HEK293 (cell line): ENCODE measurements around the gene DHDH.
A peak's percentile ranks its signal among the peaks of the same experiment; 100 is the strongest.

Experiments used
- CTCF ChIA-PET: fragments of 350-600 bp; formaldehyde crosslinking; extraction: SDS; loops from one replicate; lab custom pipeline; 2021; ENCODE audit warnings: antibody characterized with exemption; lab: Yijun Ruan, JAX
- POLR2A ChIA-PET: fragments of 300-600 bp; formaldehyde crosslinking; extraction: SDS; loops from one replicate; lab custom pipeline; 2020; ENCODE audit warnings: antibody characterized with exemption, inconsistent platforms; lab: Yijun Ruan, JAX
- H3K27ac ChIP-seq: fragments of 200-500 bp; sonication (Bioruptor generic); 2 replicates; pipeline ENCODE4 v1.5.1; 2014; ENCODE audit warnings: low read depth, low read length, control low read depth, inconsistent platforms; ENCODE audit errors: extremely low read depth
- H3K36me3 ChIP-seq, 2 experiments: fragments of 200-500 bp in 1 of 2; sonication (Bioruptor generic) in 1 of 2; 1 replicate in 1 of 2; 2 replicates in 1 of 2; pipeline ENCODE4 v1.5.1; 2014 to 2017; ENCODE audit warnings: inconsistent platforms in 2 of 2, low read length in 2 of 2; ENCODE audit not compliant: control insufficient read depth in 2 of 2, insufficient read depth in 1 of 2
- H3K4me1 ChIP-seq: fragments of 200-500 bp; sonication (Bioruptor generic); 2 replicates; pipeline ENCODE4 v1.5.1; 2014; ENCODE audit warnings: mild to moderate bottlenecking, low read length, inconsistent platforms; ENCODE audit not compliant: control insufficient read depth, insufficient read depth
- H3K4me3 ChIP-seq: 2 replicates; pipeline ENCODE4 v1.5.1; 2011; ENCODE audit warnings: low read depth, mild to moderate bottlenecking, control low read depth, low read length, moderate library complexity
- H3K9me3 ChIP-seq: fragments of 200-500 bp; sonication (Bioruptor generic); 2 replicates; pipeline ENCODE4 v1.5.1; 2014; ENCODE audit warnings: low read depth, low read length, inconsistent platforms; ENCODE audit not compliant: control insufficient read depth, insufficient read depth
- EGR2 ChIP-seq: fragments of 450-650 bp; formaldehyde crosslinking; IDR thresholded peaks from 2 replicates; pipeline ENCODE4 v1.5.1; 2016; ENCODE audit warnings: low read depth, missing biosample characterization, missing genetic modification characterization
- ELK4 ChIP-seq: IDR thresholded peaks from 2 replicates; pipeline ENCODE4 v1.6.1; 2011; ENCODE audit warnings: mild to moderate bottlenecking, low read depth, low read length, borderline replicate concordance
- HOXD13 ChIP-seq: sonication (generic); formaldehyde crosslinking; IDR thresholded peaks from 2 replicates; pipeline ENCODE4 v1.8.0; 2022; ENCODE audit warnings: missing genetic modification reagents, borderline replicate concordance
- SP2 ChIP-seq: fragments of 450-650 bp; formaldehyde crosslinking; IDR thresholded peaks from 2 replicates; pipeline ENCODE4 v1.5.1; 2016; ENCODE audit warnings: missing biosample characterization, missing genetic modification characterization
- SP3 ChIP-seq: fragments of 450-650 bp; formaldehyde crosslinking; IDR thresholded peaks from 2 replicates; pipeline ENCODE4 v1.5.1; 2016; ENCODE audit warnings: missing biosample characterization, missing genetic modification characterization
- ZFHX2 ChIP-seq: fragments of 450-650 bp; formaldehyde crosslinking; conservative IDR thresholded peaks from 2 replicates; pipeline ENCODE4 v1.5.1; 2016; ENCODE audit warnings: missing biosample characterization, missing genetic modification characterization
- ZFP3 ChIP-seq: fragments of 450-650 bp; formaldehyde crosslinking; IDR thresholded peaks from 2 replicates; pipeline ENCODE4 v1.5.1; 2016; ENCODE audit warnings: low read depth, missing biosample characterization, missing genetic modification characterization
- ZNF146 ChIP-seq: fragments of 450-650 bp; formaldehyde crosslinking; IDR thresholded peaks from 2 replicates; pipeline ENCODE4 v1.5.1; 2016; ENCODE audit warnings: missing biosample characterization, missing genetic modification characterization
- ZNF248 ChIP-seq: fragments of 450-650 bp; formaldehyde crosslinking; IDR thresholded peaks from 2 replicates; pipeline ENCODE4 v1.5.1; 2017; ENCODE audit warnings: missing biosample characterization, missing genetic modification characterization
- ZNF266 ChIP-seq: fragments of 450-650 bp; formaldehyde crosslinking; IDR thresholded peaks from 2 replicates; pipeline ENCODE4 v1.5.1; 2016; ENCODE audit warnings: missing biosample characterization, missing genetic modification characterization, low read depth
- ZNF324 ChIP-seq: fragments of 450-650 bp; formaldehyde crosslinking; IDR thresholded peaks from 2 replicates; pipeline ENCODE4 v1.5.1; 2016; ENCODE audit warnings: missing biosample characterization, missing genetic modification characterization
- ZNF37A ChIP-seq: fragments of 450-650 bp; IDR thresholded peaks from 2 replicates; pipeline ENCODE4 v1.5.1; 2018; ENCODE audit warnings: missing biosample characterization, missing genetic modification characterization
- ZNF404 ChIP-seq: fragments of 450-650 bp; formaldehyde crosslinking; IDR thresholded peaks from 2 replicates; pipeline ENCODE4 v1.5.1; 2017; ENCODE audit warnings: missing biosample characterization, missing genetic modification characterization
- ZNF600 ChIP-seq: fragments of 450-650 bp; formaldehyde crosslinking; IDR thresholded peaks from 2 replicates; pipeline ENCODE4 v1.5.1; 2016; ENCODE audit warnings: missing biosample characterization, missing genetic modification characterization
- ZNF654 ChIP-seq: fragments of 450-650 bp; formaldehyde crosslinking; IDR thresholded peaks from 2 replicates; pipeline ENCODE4 v1.5.1; 2016; ENCODE audit warnings: low read depth, missing biosample characterization, missing genetic modification characterization
- ZNF670 ChIP-seq: fragments of 450-650 bp; formaldehyde crosslinking; IDR thresholded peaks from 2 replicates; pipeline ENCODE4 v1.5.1; 2016; ENCODE audit warnings: missing biosample characterization, missing genetic modification characterization, low read depth
- ZNF777 ChIP-seq: fragments of 450-650 bp; formaldehyde crosslinking; IDR thresholded peaks from 2 replicates; pipeline ENCODE4 v1.5.1; 2017; ENCODE audit warnings: missing biosample characterization, missing genetic modification characterization, borderline replicate concordance
- ZNF830 ChIP-seq: fragments of 450-650 bp; IDR thresholded peaks from 2 replicates; pipeline ENCODE4 v1.5.0; 2018; ENCODE audit warnings: missing biosample characterization, missing genetic modification characterization, low read depth, mild to moderate bottlenecking, moderate library complexity
- ZNF837 ChIP-seq: fragments of 450-650 bp; formaldehyde crosslinking; IDR thresholded peaks from 2 replicates; pipeline ENCODE4 v1.5.1; 2016; ENCODE audit warnings: missing biosample characterization, missing genetic modification characterization
- ZSCAN30 ChIP-seq: fragments of 450-650 bp; IDR thresholded peaks from 2 replicates; pipeline ENCODE4 v1.5.1; 2018; ENCODE audit warnings: missing biosample characterization, mild to moderate bottlenecking, missing genetic modification characterization, moderate library complexity
- ZXDB ChIP-seq: fragments of 450-650 bp; formaldehyde crosslinking; IDR thresholded peaks from 2 replicates; pipeline ENCODE4 v1.5.1; 2016; ENCODE audit warnings: missing biosample characterization, missing genetic modification characterization
- TF ChIP-seq, protein P1 (sequence below): fragments of 450-650 bp; formaldehyde crosslinking; IDR thresholded peaks from 2 replicates; pipeline ENCODE4 v1.5.1; 2016; ENCODE audit warnings: missing biosample characterization, missing genetic modification characterization
- TF ChIP-seq, protein P2 (sequence below): fragments of 450-650 bp; formaldehyde crosslinking; IDR thresholded peaks from 2 replicates; pipeline ENCODE4 v1.5.1; 2016; ENCODE audit warnings: missing biosample characterization, missing genetic modification characterization, borderline replicate concordance

DHDH gene

GRCh38 chr19:48895226-48895625 lies 38.3 kb upstream of the DHDH start:
- ChIA-PET POLR2A (interaction anchor here (0.5 kb wide), 1 partner anchor 85 kb away, joined by 4 read pairs; no protein-coding TSS in a partner anchor), CTCF (no interaction called here)
- no peak overlapping the region for H3K4me3 ChIP-seq
- TF ChIP-seq ZNF146 (no peak), ZNF324 (tag by site-specific recombination) (no peak), HOXD13 (CRISPR knock-in tag) (no peak), ZNF37A (no peak), ZXDB (tag by site-specific recombination) (no peak), ZNF404 (tag by site-specific recombination) (no peak), ZSCAN30 (tag by site-specific recombination) (no peak), ZNF266 (no peak), ZNF837 (no peak), ZNF777 (tag by site-specific recombination) (no peak), ZNF670 (tag by site-specific recombination) (no peak), ZNF248 (tag by site-specific recombination) (no peak), ZNF600 (tag by site-specific recombination) (no peak), ZFP3 (tag by site-specific recombination) (no peak), ZNF654 (tag by site-specific recombination) (no peak), ELK4 (no peak)
- TF ChIP-seq, protein P1, sequence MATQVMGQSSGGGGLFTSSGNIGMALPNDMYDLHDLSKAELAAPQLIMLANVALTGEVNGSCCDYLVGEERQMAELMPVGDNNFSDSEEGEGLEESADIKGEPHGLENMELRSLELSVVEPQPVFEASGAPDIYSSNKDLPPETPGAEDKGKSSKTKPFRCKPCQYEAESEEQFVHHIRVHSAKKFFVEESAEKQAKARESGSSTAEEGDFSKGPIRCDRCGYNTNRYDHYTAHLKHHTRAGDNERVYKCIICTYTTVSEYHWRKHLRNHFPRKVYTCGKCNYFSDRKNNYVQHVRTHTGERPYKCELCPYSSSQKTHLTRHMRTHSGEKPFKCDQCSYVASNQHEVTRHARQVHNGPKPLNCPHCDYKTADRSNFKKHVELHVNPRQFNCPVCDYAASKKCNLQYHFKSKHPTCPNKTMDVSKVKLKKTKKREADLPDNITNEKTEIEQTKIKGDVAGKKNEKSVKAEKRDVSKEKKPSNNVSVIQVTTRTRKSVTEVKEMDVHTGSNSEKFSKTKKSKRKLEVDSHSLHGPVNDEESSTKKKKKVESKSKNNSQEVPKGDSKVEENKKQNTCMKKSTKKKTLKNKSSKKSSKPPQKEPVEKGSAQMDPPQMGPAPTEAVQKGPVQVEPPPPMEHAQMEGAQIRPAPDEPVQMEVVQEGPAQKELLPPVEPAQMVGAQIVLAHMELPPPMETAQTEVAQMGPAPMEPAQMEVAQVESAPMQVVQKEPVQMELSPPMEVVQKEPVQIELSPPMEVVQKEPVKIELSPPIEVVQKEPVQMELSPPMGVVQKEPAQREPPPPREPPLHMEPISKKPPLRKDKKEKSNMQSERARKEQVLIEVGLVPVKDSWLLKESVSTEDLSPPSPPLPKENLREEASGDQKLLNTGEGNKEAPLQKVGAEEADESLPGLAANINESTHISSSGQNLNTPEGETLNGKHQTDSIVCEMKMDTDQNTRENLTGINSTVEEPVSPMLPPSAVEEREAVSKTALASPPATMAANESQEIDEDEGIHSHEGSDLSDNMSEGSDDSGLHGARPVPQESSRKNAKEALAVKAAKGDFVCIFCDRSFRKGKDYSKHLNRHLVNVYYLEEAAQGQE (tag by site-specific recombination): no peak
- TF ChIP-seq, all 188 proteins: peak for 0
- Histone ChIP-seq H3K9me3 (no peaks in the 10 kb centered on the region), H3K36me3 (no peaks in the 10 kb centered on the region), H3K4me1 (peaks cover 3% of the 10 kb centered on the region; the same call in 1 of the 2 replicates), H3K27ac (no peak overlapping the region)

- peaks cover 3% of the 10 kb centered on the region; the same call in 1 of the 2 replicates for H3K4me1 ChIP-seq
- CTCF ChIA-PET: interaction anchor here (0.6 to 1.0 kb wide), 2 partner anchors 21 to 256 kb away, joined by 3 read pairs; no protein-coding TSS in a partner anchor
- no peaks in the 10 kb centered on the region for H3K36me3 ChIP-seq
- POLR2A ChIA-PET: interaction anchor here (0.5 to 0.6 kb wide), 2 partner anchors 17 to 32 kb away, joined by 3 read pairs; no protein-coding TSS in a partner anchor
- TF ChIP-seq EGR2 (tag by site-specific recombination) (peak; percentile 32; the same call in 1 of the 2 replicates), SP2 (tag by site-specific recombination) (peak; percentile 35), ZNF830 (tag by site-specific recombination) (no peak), SP3 (tag by site-specific recombination) (peak; percentile 29; the same call in 1 of the 2 replicates), ZFHX2 (peak; percentile 40)
- TF ChIP-seq, protein P2, sequence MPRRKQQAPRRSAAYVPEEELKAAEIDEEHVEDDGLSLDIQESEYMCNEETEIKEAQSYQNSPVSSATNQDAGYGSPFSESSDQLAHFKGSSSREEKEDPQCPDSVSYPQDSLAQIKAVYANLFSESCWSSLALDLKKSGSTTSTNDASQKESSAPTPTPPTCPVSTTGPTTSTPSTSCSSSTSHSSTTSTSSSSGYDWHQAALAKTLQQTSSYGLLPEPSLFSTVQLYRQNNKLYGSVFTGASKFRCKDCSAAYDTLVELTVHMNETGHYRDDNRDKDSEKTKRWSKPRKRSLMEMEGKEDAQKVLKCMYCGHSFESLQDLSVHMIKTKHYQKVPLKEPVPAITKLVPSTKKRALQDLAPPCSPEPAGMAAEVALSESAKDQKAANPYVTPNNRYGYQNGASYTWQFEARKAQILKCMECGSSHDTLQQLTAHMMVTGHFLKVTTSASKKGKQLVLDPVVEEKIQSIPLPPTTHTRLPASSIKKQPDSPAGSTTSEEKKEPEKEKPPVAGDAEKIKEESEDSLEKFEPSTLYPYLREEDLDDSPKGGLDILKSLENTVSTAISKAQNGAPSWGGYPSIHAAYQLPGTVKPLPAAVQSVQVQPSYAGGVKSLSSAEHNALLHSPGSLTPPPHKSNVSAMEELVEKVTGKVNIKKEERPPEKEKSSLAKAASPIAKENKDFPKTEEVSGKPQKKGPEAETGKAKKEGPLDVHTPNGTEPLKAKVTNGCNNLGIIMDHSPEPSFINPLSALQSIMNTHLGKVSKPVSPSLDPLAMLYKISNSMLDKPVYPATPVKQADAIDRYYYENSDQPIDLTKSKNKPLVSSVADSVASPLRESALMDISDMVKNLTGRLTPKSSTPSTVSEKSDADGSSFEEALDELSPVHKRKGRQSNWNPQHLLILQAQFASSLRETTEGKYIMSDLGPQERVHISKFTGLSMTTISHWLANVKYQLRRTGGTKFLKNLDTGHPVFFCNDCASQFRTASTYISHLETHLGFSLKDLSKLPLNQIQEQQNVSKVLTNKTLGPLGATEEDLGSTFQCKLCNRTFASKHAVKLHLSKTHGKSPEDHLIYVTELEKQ (tag by site-specific recombination): no peak
- H3K4me3 ChIP-seq: no peak overlapping the region
- H3K27ac ChIP-seq: no peak overlapping the region
- no peaks in the 10 kb centered on the region for H3K9me3 ChIP-seq
These were observed 37.2 kb upstream of the DHDH start for GRCh38 chr19:48896191-48896720.
